Activated gamma-delta T cell treated with Interleukin-2 at 50 U/mL for 16 hours (primary cell): ENCODE measurements around the gene LRRC1.
"Not testable (repeated sequence)": the region's sequence is repeated elsewhere in the genome, so short reads cannot be mapped to it uniquely, and the experiment has no call there.

Experiments
- DNase-seq: peaks from one replicate; pipeline ENCODE4 v3.0.0-alpha.2; 2020

Gene LRRC1

DNA sequence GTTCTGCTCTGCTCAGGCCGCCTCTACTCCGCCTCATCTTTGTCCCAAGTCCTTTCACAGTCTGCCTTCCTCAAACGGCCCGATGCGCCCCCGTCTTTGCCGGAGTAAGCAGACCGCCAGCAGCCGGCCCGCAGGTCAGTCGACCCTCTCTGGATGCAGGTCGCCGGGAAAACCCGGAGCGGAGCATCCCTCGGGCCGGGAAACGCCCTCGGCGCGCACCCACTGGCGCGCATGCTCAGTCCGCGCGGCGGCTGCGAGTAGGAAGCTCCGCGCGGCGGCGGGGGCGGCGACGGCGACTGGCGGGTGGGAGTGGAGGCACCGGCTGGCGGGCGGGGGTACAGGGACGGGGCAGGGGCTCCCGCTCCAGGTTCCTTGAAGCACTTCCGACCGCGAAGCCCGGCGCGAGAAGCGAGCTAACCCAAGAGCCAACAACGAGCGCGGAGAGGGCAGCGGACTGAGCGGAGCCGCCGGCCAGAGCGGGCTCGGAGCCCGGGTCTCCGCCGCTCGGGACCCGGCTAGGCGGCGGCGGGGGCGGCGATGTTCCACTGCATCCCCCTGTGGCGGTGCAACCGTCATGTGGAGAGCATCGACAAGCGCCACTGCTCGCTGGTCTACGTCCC, at the start of gene LRRC1:
Gene LRRC1 (plus strand): TSS at position 286 of the 620 bp plus-strand sequence. CDS start 252 bp downstream, at position 538.
- DNase-seq: peak; percentile 79

DNA sequence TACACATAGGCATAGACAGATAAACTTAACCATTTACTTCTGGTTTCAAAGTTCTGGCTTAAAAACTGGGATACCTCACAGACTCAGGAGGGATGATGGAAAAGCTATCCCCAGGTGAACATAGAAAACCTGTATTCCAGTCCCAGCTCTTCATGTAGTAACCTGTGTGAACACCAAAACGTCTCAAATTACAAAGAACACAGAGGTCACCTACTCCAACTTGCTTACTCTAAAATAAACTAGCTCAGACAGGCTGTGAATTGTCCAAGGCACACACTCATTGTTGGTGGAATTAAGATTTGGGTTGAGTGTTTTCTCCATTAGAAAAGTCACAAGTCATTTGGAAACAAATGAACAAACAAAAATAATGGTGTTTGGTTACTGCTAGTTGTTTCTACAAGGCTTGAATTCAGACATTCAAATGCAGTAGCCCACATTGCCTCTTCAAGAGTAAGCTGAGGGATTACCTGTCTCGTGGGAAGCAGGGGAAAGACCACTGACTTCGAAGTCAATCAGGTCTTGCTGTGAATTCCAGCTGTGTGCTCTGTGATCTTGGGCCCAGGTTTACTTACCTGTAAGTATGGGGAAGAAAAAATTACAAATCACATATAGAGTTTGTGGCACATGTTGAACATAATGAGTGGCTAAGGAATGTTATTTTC, 48.2 kb upstream of the LRRC1 start:
- DNase-seq: no peak

DNA sequence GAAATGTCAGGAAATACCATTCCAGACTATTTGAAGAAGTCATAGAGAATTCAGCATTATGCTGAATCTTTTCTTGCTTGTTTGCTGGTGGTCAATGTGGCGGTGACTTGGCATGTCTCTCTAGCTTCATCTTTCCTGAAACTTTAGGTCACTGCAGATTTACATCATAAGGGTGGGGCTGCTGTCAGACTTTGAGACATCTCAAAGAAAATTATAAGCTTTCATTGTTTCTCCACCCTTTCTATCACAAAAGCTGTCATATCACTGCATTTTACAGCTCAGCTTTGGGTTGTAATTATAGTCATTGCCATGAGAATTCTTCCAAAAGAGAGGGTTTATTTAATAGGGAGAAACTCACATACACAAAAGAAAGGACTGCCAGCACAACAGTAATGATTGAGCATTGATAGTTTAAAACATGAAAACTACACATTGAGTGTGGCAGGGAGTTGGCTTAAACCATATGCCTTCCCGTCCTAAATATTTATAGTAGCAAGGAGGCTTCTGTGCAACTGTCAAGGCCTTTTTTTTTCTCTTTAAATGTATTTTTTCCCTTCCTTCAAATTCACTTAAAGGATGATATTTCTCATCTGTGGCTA, 44.7 kb upstream of the LRRC1 start:
- DNase-seq: no peak

- DNase-seq: no peak
Observed at GRCh38 chr6:53751417-53751816, 43.4 kb upstream of the LRRC1 start.

GRCh38 chr6:53752440-53752839, 42.4 kb upstream of the LRRC1 start:
- DNase-seq: no peak

DNA sequence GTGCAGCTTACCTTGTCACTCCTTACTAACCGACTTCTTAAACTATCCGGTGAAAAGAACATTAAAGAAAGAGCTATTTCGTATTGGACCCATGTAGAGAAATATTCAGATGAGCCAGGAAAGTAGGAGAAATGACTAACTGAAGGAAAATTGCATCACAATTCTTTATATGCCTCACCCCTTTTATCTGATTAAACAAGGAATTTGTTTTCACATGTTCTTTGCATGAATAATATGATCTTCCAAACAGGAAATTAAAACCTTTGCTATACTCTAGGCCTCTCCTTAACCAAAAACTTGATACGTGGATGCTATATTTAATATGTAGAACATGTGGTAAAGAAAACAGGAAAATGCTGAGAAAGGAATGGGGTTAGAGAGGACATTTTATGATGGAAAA, 41.9 kb upstream of the LRRC1 start:
- DNase-seq: no peak

DNA sequence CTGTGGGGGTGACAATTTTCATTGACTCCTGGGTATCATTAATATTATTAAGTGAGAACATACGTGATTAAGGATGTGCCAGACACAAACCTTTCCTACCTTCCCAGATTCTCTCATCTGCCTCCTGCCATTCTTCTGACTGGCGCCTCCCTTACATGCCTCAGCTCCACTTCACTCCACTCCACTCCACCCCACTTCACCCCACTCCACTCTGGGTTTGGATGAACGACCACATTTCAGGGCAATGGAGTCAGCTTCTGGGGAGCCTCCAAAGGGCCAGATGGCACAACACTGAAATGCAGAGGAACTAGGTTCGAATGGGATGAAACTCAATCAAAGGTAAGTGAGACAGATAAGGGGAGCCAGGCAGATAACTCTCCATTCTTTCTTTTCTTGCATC, 40.5 kb upstream of the LRRC1 start:
- DNase-seq: no peak

GRCh38 chr6:53756396-53756795, 38.4 kb upstream of the LRRC1 start:
- DNase-seq: no peak

DNA sequence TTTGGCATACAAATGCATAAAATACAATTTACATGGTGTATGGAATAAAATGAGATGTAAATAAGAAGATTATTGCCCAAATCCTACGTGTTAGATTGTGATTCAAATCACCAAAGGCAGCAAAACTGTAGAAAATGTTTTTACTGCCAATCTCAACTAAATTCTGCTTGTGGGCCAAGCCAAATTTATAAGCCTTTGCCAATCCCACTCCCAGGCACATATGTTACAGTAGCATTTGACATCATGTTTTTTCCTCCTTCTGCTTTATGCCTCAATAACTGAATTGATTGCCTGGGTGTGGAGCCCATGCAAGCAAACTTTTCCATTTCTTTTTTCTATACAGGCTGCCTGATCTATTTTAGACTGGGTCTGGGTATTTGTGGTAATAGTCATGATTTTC, 36.3 kb upstream of the LRRC1 start:
- no peak for DNase-seq

GRCh38 chr6:53761036-53761435, 33.8 kb upstream of the LRRC1 start:
- no peak for DNase-seq

DNA sequence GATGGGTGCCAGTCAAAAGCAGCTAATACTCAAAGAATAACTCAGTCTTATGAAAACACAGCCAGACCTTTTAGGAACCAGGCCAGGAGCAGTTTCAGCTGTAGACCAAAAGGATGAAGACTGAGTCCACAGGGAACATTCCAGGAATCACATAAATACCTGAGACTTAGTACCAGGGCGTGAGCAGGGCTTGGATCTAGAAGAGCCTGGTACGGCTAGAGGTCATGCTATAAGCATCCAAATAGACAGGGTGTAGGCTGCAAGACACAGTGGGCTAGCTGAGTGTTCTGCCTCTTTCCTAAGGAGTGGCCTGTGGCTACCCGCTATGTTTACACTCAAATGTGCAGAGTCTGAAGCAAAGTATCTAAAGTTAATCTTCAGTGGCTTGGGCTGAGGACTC, 29.5 kb upstream of the LRRC1 start:
- DNase-seq: no peak

- DNase-seq: no peak
Observed at GRCh38 chr6:53766930-53767329, 27.9 kb upstream of the LRRC1 start.

GRCh38 chr6:53767941-53768340, 26.9 kb upstream of the LRRC1 start:
- no peak for DNase-seq

GRCh38 chr6:53768636-53769035, 26.2 kb upstream of the LRRC1 start:
- no peak for DNase-seq

GRCh38 chr6:53770780-53771249, 24.0 kb upstream of the LRRC1 start:
- DNase-seq: no peak

DNA sequence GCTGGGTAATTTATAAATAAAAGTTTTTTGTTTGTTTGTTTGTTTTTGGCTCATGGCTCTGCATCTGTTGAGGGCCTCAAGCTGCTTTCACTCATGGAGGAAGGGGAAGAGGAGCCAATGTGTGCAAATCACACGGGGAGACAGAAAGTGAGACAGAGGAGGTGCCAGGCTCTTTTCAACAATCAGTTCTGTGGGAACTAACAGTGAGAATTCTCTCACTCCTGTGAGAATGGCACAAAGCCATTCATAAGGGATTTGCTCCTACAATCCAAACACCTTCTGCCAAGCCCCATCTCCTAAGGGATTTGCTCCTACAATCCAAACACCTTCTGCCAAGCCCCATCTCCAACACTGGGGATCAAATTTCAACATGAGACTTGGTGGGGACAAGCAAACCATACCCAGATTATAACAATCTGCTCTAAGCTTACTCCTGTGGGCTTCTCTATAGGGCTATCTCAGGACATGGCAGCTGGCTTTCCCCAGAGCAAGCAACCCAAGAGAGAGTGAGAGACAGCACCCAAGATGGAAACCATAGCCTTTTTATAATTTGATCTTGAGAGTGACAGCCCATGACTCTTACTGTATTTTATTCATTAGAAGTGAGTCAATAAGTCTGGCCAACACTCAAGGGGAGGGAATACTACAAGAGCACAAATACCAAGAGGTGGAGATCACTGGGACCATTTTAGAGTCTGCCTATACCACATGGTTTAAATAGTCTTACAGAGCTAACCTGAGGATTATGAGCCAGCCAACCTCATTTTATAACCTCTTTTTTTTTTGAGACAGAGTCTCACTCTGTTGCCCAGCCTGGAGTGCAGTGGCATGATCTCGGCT, 22.8 kb upstream of the LRRC1 start:
- DNase-seq: no peak

DNA sequence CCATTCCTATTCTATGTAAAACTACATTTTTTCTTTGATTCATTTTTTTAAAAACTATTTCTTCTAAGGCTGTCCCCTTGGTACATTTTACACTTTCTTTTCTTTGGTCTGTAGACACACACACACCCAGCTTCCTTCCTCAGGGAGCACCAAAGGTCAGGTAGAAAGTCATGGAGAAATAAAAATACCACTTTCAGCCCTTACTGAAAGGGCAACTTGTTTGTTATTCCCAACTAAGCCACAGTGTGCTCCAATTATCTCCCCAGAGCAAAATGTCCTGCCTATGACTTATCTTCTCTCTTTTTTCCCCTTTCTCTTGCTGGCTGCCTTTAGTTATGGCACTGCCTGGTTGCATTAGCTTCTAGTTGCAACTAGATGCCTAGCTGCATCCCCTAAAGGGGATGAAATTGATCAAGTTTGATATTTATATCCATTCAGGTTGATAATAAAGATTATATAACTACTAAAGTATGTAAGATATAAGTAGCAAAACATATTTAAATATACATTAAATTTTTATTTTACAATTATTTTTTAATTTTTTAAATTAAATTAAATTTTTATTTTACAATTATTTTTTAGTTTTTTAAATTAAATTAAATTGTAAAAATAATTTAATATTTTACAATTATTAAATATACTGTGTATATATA, 21.6 kb upstream of the LRRC1 start:
- DNase-seq: no peak

DNA sequence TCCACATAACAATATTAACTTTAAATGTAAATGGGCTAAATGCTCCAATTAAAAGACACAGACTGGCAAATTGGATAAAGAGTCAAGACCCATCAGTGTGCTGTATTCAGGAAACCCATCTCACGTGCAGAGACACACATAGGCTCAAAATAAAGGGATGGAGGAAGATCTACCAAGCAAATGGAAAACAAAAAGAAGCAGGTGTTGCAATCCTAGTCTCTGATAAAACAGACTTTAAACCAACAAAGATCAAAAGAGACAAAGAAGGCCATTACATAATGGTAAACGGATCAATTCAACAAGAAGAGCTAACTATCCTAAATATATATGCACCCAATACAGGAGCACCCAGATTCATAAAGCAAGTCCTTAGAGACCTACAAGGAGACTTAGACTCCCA, 18.7 kb upstream of the LRRC1 start:
- DNase-seq: not testable (repeated sequence)

DNA sequence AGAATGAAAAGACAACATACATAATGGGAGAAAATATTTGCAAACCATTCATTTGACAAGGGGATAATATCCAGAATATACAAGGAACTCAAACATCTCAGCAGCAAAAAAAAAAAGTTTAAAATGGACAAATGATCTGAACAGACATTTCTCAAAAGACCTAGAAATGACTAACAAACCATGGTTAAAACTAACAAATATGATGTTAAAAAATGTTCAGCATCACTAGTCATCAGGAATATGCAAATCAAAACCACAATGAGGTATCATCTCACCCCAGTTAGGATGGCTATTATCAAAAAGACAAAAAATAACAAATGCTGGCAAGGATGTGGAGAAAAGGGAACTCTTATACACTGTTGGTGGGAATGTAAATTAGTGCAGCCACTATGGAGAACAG, 9.8 kb upstream of the LRRC1 start:
- DNase-seq: not testable (repeated sequence)

DNA sequence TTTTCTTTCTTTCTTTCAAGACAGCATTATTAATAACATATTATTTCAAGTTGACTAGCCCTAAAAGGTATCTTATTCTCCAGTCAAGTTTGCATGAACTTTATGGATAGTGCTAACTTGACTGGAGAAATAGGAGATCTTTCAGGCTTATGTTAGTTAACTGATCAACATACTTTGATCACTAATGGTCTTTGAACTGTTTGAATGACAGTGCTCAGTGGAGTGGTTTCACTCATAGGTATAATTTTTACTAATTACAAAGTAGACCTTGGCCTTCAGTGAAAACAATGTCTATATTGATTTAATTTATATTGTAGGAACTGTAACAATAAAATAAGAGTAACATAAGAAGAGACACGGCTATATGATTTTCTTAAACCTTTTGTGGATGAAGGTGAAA, 8.0 kb upstream of the LRRC1 start:
- no peak for DNase-seq

DNA sequence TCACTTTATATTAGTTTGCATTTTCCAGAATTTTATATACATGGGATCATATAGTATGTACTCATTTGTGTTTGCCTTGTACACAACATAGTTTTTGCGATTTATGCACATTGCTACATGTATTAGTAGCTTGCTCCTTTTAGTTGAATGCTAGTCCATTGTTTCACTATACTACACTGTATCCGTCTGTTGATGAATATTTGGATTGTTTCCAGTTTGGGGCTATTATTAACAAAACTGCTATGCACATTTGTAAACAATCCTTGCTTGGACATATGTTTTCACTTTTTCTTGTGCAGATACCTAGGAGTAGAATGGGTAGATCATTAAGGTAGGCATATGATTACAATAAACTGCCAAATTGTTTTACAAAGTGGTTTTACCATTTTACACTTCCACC, 3.9 kb upstream of the LRRC1 start:
- DNase-seq: no peak

GRCh38 chr6:53792016-53792415, 2.8 kb upstream of the LRRC1 start:
- DNase-seq: no peak

GRCh38 chr6:53792973-53793317, 1.9 kb upstream of the LRRC1 start:
- DNase-seq: no peak
